NCI-H2029 (cell line): ENCODE results near the gene LSM7.

Source experiments
- DNase-seq: peaks from one replicate; lab custom pipeline; 2025; lab: John Stamatoyannopoulos, UW

The LSM7 gene

DNA sequence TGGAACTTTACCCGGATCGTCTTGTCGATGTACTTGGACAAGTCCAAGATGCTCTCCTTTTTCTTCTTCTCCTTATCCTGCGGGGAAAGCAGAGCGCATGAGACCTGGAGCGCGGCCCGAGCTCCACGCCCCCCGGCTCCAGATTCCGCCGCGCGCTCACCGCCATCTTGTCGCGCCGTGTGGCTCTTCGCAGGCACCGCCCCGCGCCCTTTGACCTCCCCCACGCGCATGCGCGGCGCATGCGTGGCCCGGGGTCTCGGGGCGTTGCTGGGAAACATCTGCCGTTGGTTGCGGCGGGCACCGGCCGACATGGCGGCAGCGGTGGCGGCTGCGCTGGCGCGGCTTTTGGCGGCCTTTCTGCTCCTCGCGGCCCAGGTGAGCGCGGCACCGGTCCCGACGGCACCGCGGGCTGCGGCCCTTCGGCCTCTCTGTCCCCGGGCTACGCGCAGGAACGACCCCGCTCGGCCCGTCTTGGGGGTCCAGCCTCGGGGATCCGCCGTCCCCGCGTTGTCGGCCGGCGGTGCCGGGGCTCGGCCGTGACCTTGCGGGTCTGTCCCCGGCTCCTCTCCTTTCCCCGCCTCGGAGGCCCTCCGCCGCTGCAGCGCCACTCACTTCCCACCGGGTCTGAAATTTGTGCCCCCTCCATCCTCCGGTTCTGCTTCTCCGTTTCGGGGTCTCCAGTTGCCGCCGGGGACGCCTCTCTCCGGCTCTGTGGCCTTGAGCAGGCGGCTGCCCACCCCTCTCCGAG is at the start of gene LSM7, which contains the start of gene SPPL2B:
TSS of gene LSM7 (minus strand) at position 186 of the 748 bp plus-strand sequence. CDS start at position 166, 20 bp downstream.
TSS of gene SPPL2B (plus strand) at position 284 of the 748 bp plus-strand sequence. CDS start at position 310, 26 bp downstream.
- DNase-seq, result peak; percentile 81

GRCh38 chr19:2376784-2377519 is 48.6 kb upstream of the LSM7 start:
- DNase-seq, result no peak

DNA sequence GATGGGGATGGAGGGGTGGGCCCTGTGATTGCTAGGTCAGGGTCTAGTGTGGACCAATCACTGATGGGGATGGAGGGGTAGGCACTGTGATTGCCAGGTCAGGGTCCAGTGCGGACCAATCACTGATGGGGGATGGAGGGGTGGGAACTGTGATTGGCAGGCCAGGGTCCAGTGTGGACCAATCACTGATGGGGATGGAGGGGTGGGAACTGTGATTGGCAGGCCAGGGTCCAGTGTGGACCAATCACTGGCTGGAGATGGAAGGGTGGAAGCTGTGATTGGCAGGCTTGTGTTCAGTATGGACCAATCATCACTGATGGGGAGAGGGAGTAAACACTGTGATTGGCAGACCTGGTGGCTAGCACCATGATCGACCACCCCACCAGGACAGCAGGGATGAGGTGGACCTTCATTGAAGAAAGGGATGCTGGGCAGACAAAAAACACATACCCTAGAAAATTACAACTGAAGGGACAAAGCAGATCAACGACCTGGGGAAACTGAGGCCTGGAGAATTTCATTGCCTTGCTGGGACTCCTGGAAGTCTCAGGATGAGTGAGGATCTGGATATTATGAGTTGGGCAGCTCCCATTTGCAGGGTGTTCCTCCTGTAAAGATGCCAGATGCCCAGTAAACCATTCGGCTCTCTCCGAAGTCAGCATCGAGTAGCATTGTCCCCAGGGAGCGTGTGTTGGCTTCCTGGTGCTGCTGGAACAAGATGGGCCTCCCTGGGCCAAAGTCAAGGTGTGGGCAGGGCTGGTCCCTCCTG is 47.2 kb upstream of the LSM7 start:
- DNase-seq, result no peak

DNA sequence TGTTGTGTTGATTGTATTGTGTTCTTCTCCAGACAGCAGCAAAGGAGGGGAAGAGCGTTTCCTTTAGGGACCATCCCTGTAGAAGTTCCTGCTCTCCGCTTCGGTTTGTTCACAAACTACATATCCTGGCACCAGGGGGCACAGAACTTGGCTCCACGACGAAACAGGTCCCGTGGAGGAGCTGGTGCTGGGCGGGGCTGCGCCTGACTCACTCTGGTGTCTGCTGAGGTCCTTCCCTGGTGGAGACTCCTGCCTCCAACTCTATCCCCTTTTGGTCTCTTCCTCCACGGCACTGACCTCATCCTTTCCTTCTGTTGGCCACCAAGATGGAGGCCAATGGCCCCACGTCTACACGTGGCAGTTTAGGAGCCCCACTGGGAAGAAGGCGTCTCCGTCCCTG is 46.4 kb upstream of the LSM7 start:
- DNase-seq, result no peak

GRCh38 chr19:2372076-2372612 is 43.8 kb upstream of the LSM7 start:
- no peak for DNase-seq

DNA sequence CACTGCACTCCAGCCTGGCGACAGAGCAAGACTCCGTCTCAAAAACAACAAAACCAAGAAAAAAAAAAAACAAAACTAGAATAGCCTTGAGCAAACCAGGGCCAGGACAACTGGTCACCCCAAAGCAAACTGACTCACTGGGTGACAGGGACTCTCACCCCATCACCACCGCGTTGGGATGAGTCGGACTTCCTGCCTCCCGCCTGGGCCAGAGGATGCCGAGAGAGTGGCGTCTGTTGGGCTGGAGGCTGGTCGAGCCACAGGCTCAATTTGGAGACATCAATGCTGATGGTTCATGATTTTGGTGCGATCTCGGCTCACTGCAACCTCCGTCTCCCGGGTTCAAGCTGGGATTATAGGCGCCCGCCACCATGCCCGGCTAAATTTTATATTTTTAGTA is 43.3 kb upstream of the LSM7 start:
- DNase-seq, result no peak

GRCh38 chr19:2365201-2365970 is 37.0 kb upstream of the LSM7 start:
- no peak for DNase-seq

GRCh38 chr19:2363419-2363818 is 35.0 kb upstream of the LSM7 start:
- DNase-seq, result no peak

- no peak for DNase-seq
Observed at GRCh38 chr19:2362970-2363300, 34.5 kb upstream of the LSM7 start.

- DNase-seq, result no peak
Observed at GRCh38 chr19:2362046-2362969, 33.9 kb upstream of the LSM7 start.

DNA sequence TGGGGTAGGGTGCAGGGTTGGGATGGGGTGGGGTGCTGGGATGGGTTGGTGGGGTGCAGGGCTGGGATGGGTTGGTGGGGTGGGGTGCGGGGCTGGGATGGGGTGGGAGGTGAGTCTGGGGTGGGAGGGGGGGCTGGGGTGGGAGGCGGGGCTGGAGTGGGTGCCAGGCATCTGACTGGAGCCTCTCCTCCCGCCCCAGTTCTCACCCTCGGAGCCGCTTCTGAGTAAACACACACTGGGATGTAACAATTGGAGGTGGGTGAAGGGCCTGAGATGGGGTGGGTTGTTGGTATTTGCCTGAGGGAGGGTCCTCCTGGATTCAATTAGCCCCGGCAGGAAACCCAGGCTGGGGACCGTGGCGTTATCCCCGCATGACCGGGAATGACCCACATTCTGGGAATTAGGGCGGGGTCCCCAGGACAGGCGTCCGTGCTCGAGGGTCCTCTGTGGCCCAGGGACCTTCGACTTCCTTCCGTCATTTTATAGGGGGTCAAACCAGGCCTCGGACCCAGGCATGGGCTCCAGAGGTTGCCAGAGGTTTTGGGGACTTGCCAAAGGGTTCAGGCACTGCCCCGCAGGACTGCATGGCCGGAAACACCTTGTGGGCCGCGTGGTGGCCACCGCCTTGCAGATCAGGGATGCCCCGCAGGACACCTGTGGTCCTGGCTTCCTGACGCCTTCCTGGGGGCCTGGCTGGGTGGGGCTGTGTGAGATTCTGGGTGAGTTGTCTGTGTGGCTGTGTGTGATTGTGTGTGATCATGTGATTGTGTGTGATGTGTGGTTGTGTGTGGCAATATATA is 33.1 kb upstream of the LSM7 start:
- DNase-seq, result no peak

GRCh38 chr19:2360833-2361232 is 32.4 kb upstream of the LSM7 start:
- no peak for DNase-seq

GRCh38 chr19:2359992-2360685 is 31.8 kb upstream of the LSM7 start, which contains the start of gene TMPRSS9:
TMPRSS9 (plus strand) TSS chr19:2360265; CDS start chr19:2389786, 29,521 bp downstream.
- DNase-seq, result no peak

DNA sequence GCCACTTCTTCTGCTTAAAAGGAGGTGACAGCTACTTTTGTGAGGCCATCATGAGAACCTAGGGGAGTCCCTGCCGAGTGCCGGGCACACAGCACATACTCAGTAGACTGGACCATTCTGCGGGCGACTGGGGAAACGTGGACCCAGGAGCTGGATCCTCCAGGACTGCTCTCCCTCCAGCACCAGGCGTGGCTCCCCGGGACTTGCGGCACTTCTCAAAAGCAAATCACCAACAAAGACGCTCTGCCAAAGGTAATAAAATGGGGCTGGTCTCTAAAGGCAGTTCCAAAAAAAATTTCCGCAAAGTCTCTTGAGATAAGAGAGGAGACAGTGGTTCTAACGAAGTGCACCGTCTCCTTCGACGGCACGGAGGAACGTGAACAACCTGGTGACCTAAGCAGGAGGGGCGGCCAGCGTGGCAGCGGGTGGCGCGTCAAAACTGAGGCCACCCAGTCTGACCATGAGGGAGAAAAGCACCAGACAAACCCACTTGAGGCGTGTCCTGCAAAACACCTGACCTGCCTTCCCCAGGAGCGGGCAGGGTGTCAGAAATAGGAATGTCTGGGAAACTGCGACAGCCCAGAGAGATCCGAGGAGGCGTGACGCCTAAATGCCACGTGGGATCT is 30.3 kb upstream of the LSM7 start:
- DNase-seq, result no peak

DNA sequence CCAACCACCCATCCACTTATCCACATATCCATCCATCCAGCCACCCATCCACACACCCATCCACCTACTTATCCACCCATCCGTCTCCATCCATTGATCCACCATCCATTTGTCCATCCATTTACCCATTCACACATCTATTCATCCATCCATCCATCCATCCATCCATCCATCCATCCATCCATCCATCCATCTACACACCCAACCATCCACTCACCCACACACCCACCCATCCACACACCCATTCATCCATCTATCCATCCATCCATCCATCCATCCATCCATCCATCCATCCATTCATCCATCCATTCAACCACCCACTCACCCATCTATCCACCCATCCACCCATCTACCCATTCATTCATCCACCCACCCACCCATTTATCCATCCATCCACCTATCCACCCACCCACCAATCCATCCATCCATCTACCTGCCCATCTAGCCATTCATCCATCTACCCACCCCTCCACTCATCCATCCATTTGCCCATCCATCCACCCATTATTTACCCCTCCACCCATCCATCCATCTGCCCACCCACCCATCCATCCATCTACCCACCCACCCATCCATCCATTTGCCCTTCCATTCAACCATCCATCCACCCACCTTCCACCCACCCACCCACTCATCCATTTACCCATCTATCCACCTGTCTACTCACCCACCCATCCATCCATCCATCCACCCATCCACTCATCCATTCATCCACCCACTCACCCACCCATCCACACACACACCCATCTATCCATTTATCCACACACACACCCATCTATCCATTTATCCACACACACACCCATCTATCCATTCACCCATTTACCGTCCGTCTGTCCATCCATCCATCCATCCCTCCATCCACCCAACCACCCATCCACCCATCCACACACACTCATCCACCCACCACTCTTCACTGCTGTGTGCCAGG is 29.2 kb upstream of the LSM7 start:
- DNase-seq, result no peak

GRCh38 chr19:2356036-2356646 is 27.8 kb upstream of the LSM7 start:
- DNase-seq, result no peak
